ENCODE data around the gene TMEM154. TPM values are rescaled to one million over a fixed set of nuclear protein-coding genes. Genes with fewer than 3 reads are reported as not detected.

Gene TMEM154
- total RNA-seq, 4 donors from 2014 or later = 1.8 to 5.4 (median 3.9) TPM

DNA sequence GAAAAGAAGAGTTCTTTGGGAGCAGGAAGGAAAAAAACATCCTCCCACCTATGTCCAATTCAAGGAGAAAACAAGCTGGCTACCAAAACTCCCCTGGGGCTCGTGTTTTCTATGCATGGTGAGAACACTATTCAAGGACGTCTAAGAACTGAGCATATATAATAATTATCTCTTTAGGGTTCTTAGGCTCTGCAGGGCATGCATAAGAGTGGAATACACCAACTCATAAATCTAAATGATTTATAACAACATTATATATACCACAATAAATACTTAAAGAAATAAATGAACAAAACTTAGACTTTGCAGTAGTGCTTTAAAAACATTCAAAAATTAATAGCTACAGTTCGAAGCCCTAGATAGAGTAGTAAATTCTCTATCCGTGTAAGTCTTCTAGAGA is 19.5 kb upstream of the TMEM154 start:
- TF ChIP-seq POLR2A (IDR thresholded peaks at IDR 0.05) = no peak
- no peak for TF ChIP-seq EP300 (IDR thresholded peaks at IDR 0.05; ENCODE audit: low read depth)
- no peak for TF ChIP-seq CTCF (IDR thresholded peaks at IDR 0.05)
- no peak for TF ChIP-seq POLR2AphosphoS5 (IDR thresholded peaks at IDR 0.05)
- H3K27me3 ChIP-seq = no peaks in the 10 kb centered on the region
- H3K4me1 ChIP-seq = no peaks in the 10 kb centered on the region
- no peaks in the 10 kb centered on the region for H3K9me3 ChIP-seq
- no peak overlapping the region for H3K4me3 ChIP-seq
- intact Hi-C loops (cut with DNase I; ENCODE audit: low total_unique reads) = no loop called here
- no peaks in the 10 kb centered on the region for H3K36me3 ChIP-seq
- no peak overlapping the region for H3K27ac ChIP-seq
- WGBS, 2 donors (ENCODE audit: low coverage in 1 of 2) = 74 to 82% methylated on average over 3 to 4 of the region's 4 CpGs
- DNase-seq = no peak
- in situ Hi-C loops (cut with MboI; ENCODE audit: low pct_ligation_motif_present in 1 of 4, low pct_unique_long_range_greater_than_20kb in 1 of 4, low sequenced_read_pairs in 3 of 4) = no loop called here

DNA sequence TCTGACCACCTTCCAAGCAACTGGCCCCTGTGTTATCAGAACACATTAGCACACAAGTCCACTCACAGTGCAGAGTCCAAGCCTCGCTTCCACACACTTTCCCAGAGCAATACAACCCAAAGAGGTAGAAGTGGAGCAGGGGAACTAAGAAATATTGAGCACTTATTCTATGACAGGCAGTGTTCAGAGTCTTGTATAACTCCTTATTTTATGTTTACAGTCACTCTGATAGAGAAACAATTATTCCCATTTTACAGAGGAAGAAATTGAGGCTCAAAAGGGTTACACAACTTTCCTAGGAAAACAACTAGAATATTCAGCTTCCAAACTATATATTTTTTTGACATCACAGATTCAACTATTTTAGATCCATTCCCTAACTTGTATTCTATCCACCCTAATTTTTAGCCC is 18.3 kb upstream of the TMEM154 start:
- WGBS, 2 donors (ENCODE audit: low coverage in 1 of 2) = 0% methylated on average over 1 of the region's 1 CpG; no CpG with 5 or more reads in 1 of the 2 donors
- no peaks in the 10 kb centered on the region for H3K4me1 ChIP-seq
- H3K36me3 ChIP-seq = no peaks in the 10 kb centered on the region
- intact Hi-C loops (cut with DNase I; ENCODE audit: low total_unique reads) (no loop called here), in situ Hi-C loops (cut with MboI; ENCODE audit: low pct_ligation_motif_present in 1 of 4, low pct_unique_long_range_greater_than_20kb in 1 of 4, low sequenced_read_pairs in 3 of 4) (no loop called here)
- no peak for TF ChIP-seq EP300 (IDR thresholded peaks at IDR 0.05; ENCODE audit: low read depth)
- no peak for TF ChIP-seq CTCF (IDR thresholded peaks at IDR 0.05)
- no peak for TF ChIP-seq POLR2A (IDR thresholded peaks at IDR 0.05)
- TF ChIP-seq POLR2AphosphoS5 (IDR thresholded peaks at IDR 0.05) = no peak
- H3K9me3 ChIP-seq = no peaks in the 10 kb centered on the region
- H3K27me3 ChIP-seq = no peaks in the 10 kb centered on the region
- H3K27ac ChIP-seq = no peak overlapping the region
- no peak for DNase-seq
- H3K4me3 ChIP-seq = no peak overlapping the region

GRCh38 chr4:152697284-152698088 is 17.7 kb upstream of the TMEM154 start:
- H3K27ac ChIP-seq = peak overlapping the region in 2 of 4 donors; percentile 19 to 36
- no peaks in the 10 kb centered on the region for H3K27me3 ChIP-seq
- in situ Hi-C loops (cut with MboI; ENCODE audit: low pct_ligation_motif_present in 1 of 4, low pct_unique_long_range_greater_than_20kb in 1 of 4, low sequenced_read_pairs in 3 of 4) = no loop called here
- H3K4me1 ChIP-seq = no peaks in the 10 kb centered on the region
- intact Hi-C loops (cut with DNase I; ENCODE audit: low total_unique reads) = no loop called here
- no peak for TF ChIP-seq EP300 (IDR thresholded peaks at IDR 0.05; ENCODE audit: low read depth)
- no peak for TF ChIP-seq POLR2A (IDR thresholded peaks at IDR 0.05)
- no peak for TF ChIP-seq POLR2AphosphoS5 (IDR thresholded peaks at IDR 0.05)
- TF ChIP-seq CTCF (IDR thresholded peaks at IDR 0.05) = no peak
- WGBS, 2 donors (ENCODE audit: low coverage in 1 of 2) = 60 to 61% methylated on average over 1 to 3 of the region's 3 CpGs
- H3K9me3 ChIP-seq = no peaks in the 10 kb centered on the region
- no peak overlapping the region for H3K4me3 ChIP-seq
- peak; percentile 29 for DNase-seq
- no peaks in the 10 kb centered on the region for H3K36me3 ChIP-seq

DNA sequence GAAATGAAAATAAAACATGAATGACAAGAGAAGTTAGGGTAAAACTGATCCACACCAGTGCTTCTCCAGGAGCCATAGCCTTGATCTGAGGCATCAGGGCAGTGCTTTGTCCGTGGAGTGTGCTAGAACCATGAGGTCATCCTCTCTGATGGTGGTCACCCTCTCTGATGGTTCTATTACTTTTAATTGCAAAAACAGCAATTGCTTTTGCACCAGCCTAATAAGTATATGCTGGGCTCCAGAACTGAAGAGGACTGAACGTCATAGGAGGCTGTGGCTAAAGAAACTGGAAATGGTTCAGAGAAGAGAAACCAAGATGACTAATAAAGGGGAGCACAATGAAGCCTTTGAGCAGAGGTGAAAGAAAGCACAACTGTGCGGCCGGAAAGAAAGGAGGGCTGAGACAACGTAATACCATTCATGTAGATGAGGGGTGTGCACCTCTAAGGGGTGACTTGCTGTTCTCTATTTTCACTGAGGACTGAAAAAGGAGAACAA is 17.0 kb upstream of the TMEM154 start:
- Histone ChIP-seq H3K36me3 (no peaks in the 10 kb centered on the region), H3K4me1 (no peaks in the 10 kb centered on the region), H3K27me3 (no peaks in the 10 kb centered on the region), H3K27ac (no peak overlapping the region), H3K9me3 (no peaks in the 10 kb centered on the region), H3K4me3 (no peak overlapping the region)
- TF ChIP-seq POLR2A (IDR thresholded peaks at IDR 0.05) (no peak), POLR2AphosphoS5 (IDR thresholded peaks at IDR 0.05) (no peak), EP300 (IDR thresholded peaks at IDR 0.05; ENCODE audit: low read depth) (no peak), CTCF (IDR thresholded peaks at IDR 0.05) (no peak)
- intact Hi-C loops (cut with DNase I; ENCODE audit: low total_unique reads) (no loop called here), in situ Hi-C loops (cut with MboI; ENCODE audit: low pct_ligation_motif_present in 1 of 4, low pct_unique_long_range_greater_than_20kb in 1 of 4, low sequenced_read_pairs in 3 of 4) (no loop called here)
- peak; percentile 50 for DNase-seq
- WGBS, 2 donors (ENCODE audit: low coverage in 1 of 2) = 46 to 51% methylated on average over 4 to 5 of the region's 5 CpGs

Measured in transverse colon (tissue), 4 donors.